Nephron progenitor cell (in vitro differentiated cells): ENCODE measurements around the gene ANKS1B.

Experiments used
- DNase-seq: peaks from one replicate; pipeline ENCODE4 v3.0.0; 2021
- H3K27ac Mint-ChIP-seq: 2 replicates; pipeline ENCODE4 v1.8.0; 2021; ENCODE audit warnings: mild to moderate bottlenecking, moderate library complexity, mixed read lengths
- H3K27me3 Mint-ChIP-seq: 2 replicates; pipeline ENCODE4 v1.8.0; 2021; ENCODE audit warnings: mild to moderate bottlenecking, low read depth, mixed read lengths; ENCODE audit not compliant: poor library complexity
- H3K36me3 Mint-ChIP-seq: 2 replicates; pipeline ENCODE4 v1.8.0; 2021; ENCODE audit warnings: low read depth, mixed read lengths
- H3K4me1 Mint-ChIP-seq: 2 replicates; pipeline ENCODE4 v1.8.0; 2021; ENCODE audit warnings: mixed read lengths
- H3K4me3 Mint-ChIP-seq: 2 replicates; pipeline ENCODE4 v1.8.0; 2021; ENCODE audit warnings: mild to moderate bottlenecking, moderate library complexity, mixed read lengths
- H3K9me3 Mint-ChIP-seq: 2 replicates; pipeline ENCODE4 v1.8.0; 2021; ENCODE audit warnings: mild to moderate bottlenecking, moderate library complexity, mixed read lengths
- CTCF ChIP-seq: fragments of 200-600 bp; sonication (generic); IDR thresholded peaks from 2 replicates; pipeline ENCODE4 v1.5.0; 2021; ENCODE audit warnings: antibody characterized with exemption

Gene ANKS1B

GRCh38 chr12:99146730-99147129 is 838.0 kb downstream of the ANKS1B start:
- TF ChIP-seq CTCF = no peak
- no peaks in the 10 kb centered on the region for H3K27me3 Mint-ChIP-seq
- H3K9me3 Mint-ChIP-seq = no peaks in the 10 kb centered on the region
- H3K4me3 Mint-ChIP-seq = no peak overlapping the region
- H3K4me1 Mint-ChIP-seq = no peaks in the 10 kb centered on the region
- H3K36me3 Mint-ChIP-seq = no peaks in the 10 kb centered on the region
- no peak overlapping the region for H3K27ac Mint-ChIP-seq
- no peak for DNase-seq

DNA sequence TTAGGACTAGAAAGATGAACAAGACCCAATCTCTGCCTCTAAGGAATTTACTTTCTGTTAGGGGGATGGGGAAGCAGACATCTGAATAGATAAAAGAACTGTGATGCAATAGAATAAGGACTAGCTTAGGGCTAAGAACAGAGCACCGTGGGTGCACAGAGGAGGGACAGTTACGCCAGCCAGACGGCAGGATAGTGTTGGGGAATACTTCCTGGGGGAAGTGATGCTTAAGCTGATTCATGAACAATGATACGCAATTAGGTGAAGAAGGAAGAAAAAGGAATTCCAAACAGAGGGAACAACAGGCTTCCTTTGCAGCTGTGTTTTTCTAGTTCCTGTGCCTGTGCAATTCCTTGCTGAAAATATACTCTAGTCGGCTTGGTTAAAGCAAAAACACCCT is 838.6 kb downstream of the ANKS1B start:
- no peak overlapping the region for H3K27ac Mint-ChIP-seq
- no peaks in the 10 kb centered on the region for H3K36me3 Mint-ChIP-seq
- DNase-seq = no peak
- no peak for TF ChIP-seq CTCF
- H3K9me3 Mint-ChIP-seq = no peaks in the 10 kb centered on the region
- H3K27me3 Mint-ChIP-seq = no peaks in the 10 kb centered on the region
- no peak overlapping the region for H3K4me3 Mint-ChIP-seq
- no peaks in the 10 kb centered on the region for H3K4me1 Mint-ChIP-seq

DNA sequence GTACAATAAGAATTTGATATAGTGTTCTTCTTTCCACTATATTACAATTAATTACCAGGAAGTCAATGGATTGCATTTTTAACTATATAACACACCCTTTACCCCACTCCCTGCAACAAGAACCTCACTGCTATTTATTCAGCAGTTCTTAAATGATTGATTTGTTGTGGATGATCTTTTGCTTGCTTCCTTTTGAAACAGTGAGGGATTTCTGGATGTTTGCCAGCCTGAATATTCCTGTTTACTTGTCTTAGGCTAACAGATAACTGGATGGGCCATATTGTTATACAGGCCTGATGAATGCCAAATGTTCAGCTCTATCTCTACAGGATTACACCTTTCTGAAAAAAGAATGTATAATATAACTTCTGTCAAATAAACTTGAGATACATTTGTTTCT is 842.1 kb downstream of the ANKS1B start:
- Mint-ChIP-seq H3K36me3 (no peaks in the 10 kb centered on the region), H3K27me3 (peaks cover 3% of the 10 kb centered on the region), H3K27ac (no peak overlapping the region), H3K4me3 (no peak overlapping the region), H3K4me1 (no peaks in the 10 kb centered on the region), H3K9me3 (no peaks in the 10 kb centered on the region)
- no peak for DNase-seq
- no peak for TF ChIP-seq CTCF

GRCh38 chr12:99140017-99140720 is 844.6 kb downstream of the ANKS1B start:
- Mint-ChIP-seq H3K4me3 (no peak overlapping the region), H3K27ac (no peak overlapping the region), H3K36me3 (no peaks in the 10 kb centered on the region), H3K4me1 (no peaks in the 10 kb centered on the region), H3K27me3 (peaks cover 3% of the 10 kb centered on the region), H3K9me3 (no peaks in the 10 kb centered on the region)
- DNase-seq = no peak
- TF ChIP-seq CTCF = no peak

GRCh38 chr12:99138393-99138792 is 846.3 kb downstream of the ANKS1B start:
- H3K9me3 Mint-ChIP-seq = no peaks in the 10 kb centered on the region

More at GRCh38 chr12:99138393-99138792, 846.3 kb downstream of the ANKS1B start:
- Mint-ChIP-seq H3K27me3 (peaks cover 3% of the 10 kb centered on the region), H3K4me1 (no peaks in the 10 kb centered on the region), H3K27ac (no peak overlapping the region), H3K36me3 (no peaks in the 10 kb centered on the region), H3K4me3 (no peak overlapping the region)
- TF ChIP-seq CTCF = no peak
- no peak for DNase-seq
